Measurements from ENCODE around the gene MYO1D. TPM values are rescaled to one million over a fixed set of nuclear protein-coding genes. Genes with fewer than 3 reads are reported as not detected.
"Not testable (repeated sequence)": the region's sequence is repeated elsewhere in the genome, so short reads cannot be mapped to it uniquely, and the experiment has no call there.

MYO1D gene
- total RNA-seq, 1 experiment from 2014 or later, result 0.10 TPM

DNA sequence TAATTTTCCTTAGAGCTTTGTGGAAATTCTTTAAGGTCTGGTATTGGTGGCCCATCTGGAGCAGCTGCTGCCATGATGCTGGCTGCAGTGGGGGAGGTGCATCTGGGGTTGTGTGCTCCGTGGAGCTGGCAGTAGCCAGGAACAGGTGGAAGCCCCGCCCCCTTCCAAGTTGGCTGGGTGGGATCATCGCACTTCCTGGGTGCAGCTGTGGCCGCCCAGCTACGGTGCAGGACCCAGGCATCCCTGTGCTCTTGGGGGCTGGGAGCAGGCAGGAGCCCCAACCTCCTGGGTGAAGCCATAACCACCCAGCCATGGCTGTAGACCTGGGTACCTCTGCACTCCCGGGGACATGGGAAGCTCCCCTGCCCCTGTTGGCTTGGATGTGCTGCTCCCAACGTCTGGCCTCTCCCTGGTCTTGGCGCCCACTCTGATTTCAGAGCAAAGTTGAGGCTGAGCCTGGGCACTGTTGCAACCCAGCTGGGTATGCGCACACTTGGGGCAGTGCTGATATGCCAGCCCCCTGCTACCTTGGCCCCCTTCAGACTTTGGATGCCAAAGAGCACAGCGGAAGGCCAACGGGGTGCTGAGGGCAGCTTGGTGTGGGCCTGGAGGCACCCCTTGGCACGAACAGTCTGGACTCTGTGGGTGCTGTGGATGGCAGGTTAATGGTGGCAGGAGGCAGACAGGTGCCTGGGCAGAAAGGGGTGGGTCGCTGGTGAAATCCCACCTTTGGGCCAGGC is 145.2 kb downstream of the MYO1D start:
- no peak for DNase-seq (ENCODE audit: low spot score)

- DNase-seq (ENCODE audit: low spot score), result no peak
These were observed 149.2 kb downstream of the MYO1D start for GRCh38 chr17:32727681-32728080.

DNA sequence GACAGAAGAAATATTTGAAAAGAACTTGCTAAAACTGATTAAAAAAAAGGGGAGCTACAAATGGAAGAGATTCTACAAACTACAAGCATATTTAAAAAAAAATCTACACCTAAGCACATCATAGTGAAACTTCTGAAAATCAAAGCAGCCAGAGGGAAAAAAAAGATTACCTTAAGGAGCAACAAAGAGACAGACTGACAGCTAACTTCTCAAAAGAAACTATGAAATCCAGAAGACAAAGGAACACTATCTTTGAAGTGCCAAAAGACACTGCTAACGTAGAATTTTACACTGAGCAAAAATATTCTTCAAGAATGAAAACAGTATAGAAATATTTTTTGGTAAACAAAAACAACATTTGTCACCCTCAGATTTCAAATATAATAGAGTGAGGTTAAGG is 151.2 kb downstream of the MYO1D start:
- DNase-seq (ENCODE audit: low spot score), result no peak

DNA sequence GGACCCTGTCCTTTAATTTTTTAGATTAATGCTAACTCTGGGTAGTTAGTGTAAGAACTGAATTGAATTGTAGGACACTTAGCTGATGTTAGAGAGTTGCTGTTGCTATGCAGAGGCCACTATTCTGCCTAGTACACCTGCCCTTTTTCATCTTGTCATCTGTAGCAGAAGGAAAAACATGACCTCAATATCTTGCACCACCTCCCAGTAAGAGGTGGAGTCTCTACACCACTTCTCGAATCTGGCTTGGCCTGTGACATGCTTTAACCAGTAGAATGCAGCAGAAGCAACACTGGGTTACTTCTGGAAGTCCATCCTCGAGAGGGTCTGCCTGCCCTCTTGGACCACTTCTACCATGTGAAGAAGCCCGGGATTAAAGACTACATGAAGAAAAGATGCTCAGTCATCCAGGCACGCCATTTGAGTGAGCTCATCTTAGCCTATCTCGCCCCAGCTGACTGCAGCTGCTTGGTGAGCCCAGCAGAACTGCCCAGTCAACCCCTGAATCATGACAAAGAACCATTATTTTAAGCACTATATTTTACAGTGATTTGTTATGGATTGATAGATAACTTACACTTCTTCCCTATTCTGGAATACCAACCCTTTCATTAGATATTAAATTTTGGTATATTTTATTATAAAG is 153.5 kb downstream of the MYO1D start:
- no peak for DNase-seq (ENCODE audit: low spot score)

DNA sequence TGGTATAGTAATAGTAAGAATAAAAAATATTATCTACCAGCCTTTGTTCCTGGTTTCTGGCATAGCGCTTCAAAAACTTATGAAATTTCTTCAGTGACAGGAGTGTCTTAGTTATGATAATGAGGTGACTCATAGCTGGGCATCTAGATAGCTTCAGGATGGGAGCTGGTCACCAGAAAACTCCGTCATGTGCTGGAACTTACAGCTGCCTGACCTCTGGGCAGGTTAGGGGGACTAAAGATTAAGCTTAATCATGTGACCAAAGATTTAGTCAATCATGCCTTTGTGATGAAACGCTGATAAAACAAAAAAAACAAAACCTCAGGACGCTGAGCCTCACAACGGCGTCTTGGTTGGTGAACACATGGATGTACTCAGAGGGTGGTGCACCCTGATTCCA is 154.2 kb downstream of the MYO1D start:
- no peak for DNase-seq (ENCODE audit: low spot score)

DNA sequence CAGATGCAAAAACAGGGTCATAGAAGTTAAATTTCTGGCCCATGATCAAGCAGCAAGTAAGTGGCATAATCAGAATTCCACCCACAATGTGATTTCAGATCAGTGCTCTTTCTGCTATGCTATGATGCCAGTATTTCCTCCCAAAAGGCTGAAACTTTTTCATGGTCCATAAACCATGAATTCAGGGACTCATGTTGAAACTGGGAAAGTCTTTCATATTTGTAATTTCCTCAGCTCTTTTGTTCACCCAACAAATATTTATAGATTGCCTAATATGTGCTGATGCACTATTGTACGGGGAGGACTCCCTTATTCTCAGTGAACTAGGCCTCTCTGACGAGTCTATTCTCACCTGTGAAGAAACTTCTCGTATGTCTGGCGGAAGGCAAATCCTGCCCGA is 156.3 kb downstream of the MYO1D start:
- no peak for DNase-seq (ENCODE audit: low spot score)

DNA sequence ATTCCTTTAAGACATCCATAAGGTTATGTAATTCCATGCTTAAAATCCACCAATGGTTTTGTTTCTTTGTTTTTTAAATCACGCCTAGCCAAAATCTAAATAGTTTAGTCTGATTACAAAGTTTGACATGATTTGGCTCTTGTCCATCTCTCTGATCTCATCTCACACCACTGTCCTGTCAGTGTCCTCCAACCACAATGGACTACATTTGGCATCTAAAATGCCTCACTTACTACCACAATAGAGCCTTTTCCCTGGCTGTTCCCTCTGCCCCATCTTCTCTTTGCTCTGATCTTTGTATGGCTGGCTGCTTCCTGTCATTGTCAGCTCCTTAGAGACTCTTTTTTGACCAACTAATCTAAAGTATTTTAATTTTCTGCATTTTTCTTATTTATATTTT is 157.2 kb downstream of the MYO1D start:
- no peak for DNase-seq (ENCODE audit: low spot score)

DNA sequence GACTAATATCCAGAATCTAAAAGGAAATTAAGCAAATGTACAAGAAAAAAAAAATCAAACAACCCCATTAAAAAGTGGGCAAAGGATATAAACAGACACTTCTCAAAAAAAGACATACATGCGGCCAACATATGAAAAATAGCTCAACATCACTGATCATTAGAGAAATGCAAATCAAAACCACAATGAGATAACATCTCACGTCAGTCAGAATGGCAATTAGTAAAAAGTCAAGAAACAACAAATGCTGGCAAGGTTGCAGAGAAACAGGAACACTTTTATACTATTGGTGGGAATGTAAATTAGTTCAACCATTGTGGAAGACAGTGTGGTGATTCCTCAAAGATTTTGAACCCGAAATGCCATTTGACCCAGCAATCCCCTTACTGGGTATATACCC is 162.0 kb downstream of the MYO1D start:
- not testable (repeated sequence) for DNase-seq (ENCODE audit: low spot score)

DNA sequence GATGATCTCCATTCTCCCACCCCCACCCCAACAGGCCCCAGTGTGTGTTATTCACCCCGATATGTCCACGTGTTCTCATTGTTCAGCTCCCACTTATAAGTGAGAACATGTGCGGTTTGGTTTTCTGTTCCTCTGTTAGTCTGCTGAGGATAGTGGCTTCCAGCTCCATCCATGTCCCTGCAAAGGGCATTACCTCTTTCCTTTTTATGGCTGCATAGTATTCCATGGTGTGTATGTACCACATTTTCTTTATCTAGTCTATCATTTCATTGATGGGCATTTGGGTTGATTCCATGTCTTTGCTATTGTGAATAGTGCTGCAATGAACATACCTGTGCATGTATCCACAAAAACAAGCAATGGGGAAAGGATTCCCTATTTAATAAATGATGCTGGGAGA is 162.7 kb downstream of the MYO1D start:
- not testable (repeated sequence) for DNase-seq (ENCODE audit: low spot score)

- no peak for DNase-seq (ENCODE audit: low spot score)
These were observed 163.8 kb downstream of the MYO1D start for GRCh38 chr17:32713081-32713480.

DNA sequence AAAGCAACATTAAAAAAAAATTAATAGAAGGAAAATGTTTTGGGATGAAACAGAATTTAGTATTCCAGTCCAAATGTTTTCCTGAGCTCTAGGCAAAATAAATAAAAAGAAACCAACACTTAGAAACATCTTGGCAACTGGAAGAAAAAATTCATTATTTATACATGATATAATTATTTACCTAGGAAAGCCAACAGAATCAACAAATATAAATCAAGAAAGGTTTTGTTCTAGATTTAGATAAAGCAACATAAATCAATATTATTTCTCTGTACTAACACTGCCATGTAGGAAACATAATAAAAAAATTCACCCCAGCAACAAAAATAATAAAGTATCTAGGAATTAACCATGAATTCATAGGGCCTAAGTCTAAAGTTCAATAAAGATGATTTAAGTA is 167.4 kb downstream of the MYO1D start:
- DNase-seq (ENCODE audit: low spot score), result no peak

- DNase-seq (ENCODE audit: low spot score), result no peak
These were observed 175.1 kb downstream of the MYO1D start for GRCh38 chr17:32701871-32702270.

DNA sequence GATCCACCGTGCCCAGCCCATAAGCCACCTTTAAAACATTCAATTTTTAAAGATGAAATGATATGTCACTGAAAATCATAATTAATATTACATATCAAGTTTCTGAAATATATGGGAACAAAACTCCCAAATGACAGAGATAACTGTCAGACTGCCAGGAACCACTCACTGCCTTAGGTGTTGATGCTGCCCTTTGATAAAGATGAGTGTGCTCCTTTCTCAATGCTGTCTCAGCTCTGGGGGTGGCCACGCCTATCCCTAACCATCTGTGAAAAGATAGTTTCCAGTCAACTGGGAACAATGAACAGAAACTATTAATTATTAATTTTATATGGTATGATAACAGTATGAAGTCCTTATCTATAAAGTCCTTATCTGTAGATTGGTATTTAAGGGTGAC is 177.7 kb downstream of the MYO1D start:
- DNase-seq (ENCODE audit: low spot score), result no peak

DNA sequence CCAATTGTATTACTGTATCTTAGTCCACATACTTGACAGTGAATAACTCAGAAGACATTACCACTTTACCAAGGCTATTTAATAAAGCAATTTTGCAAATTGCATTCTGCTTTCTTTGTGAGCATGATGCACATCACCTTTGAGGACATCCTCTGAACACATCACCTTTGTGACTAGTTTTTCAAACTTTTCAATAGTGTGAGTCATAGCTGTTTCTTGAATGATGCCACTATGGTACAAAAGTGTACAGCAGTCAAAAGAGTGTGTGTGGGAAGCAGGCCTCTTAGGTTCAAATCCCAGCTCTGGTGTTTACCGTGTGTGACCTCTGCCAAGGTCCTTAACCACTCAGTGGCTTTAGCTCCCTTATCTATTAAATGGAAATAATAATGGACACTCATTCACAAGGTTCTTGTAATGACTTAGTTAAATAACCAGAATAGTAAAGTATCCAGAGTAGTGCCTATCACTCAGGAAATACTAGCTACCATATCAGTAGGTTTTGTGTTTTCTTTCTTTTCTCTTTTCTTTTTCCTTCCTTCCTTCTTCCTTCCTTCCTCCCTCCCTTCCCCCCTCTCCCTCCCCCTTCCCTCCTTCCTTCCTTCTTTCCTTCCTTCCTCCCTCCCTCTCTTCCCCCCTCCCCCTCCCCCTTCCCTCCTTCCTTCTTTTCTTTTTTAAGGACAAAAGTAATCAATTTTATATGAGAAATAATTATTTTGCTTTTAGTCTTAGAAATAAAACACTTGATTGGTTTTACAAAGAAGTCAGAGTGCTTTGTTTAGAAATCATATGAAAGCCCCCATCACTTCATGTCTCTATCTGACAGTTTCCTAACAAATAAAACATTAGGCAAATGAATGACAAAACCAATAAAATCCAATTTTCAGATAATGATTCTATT is 178.9 kb downstream of the MYO1D start:
- DNase-seq (ENCODE audit: low spot score), result no peak

DNA sequence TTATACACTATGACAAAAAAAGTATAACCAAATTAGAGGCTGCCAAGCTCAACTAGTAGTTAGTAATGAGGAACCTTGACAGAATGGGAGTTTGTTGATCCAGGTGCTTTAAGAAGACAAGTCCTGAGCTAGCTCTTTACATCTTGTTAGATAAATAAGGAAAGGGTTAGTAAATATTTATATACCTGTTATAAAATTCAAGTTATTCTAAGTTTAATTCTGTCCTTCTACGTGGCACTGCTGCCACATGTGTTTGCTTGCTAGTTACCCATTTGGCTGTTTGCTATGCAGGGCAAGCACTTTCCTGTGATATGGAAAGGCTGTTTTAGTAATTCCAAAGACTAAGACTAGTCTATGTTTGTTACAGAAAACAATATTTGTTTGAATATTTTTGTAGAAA is 180.5 kb downstream of the MYO1D start:
- DNase-seq (ENCODE audit: low spot score), result no peak

DNA sequence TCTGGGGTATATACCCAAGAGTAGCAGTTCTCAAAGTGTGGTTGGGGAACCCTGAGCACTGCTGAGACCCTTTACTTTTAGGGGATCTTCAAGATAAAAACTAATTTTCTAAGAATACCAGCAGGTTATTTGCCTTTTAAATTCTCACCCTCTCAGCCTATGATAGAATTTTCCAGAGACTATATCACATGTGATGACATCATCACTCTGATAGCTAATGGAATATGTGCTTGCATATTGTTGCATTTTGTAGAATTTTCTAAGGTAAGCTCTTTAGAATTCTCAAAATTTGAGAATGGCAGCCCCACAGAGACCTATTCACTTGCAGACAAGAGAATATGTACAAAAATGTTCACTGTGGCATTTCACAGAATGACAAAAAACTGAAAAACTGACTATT is 181.1 kb downstream of the MYO1D start:
- no peak for DNase-seq (ENCODE audit: low spot score)

DNA sequence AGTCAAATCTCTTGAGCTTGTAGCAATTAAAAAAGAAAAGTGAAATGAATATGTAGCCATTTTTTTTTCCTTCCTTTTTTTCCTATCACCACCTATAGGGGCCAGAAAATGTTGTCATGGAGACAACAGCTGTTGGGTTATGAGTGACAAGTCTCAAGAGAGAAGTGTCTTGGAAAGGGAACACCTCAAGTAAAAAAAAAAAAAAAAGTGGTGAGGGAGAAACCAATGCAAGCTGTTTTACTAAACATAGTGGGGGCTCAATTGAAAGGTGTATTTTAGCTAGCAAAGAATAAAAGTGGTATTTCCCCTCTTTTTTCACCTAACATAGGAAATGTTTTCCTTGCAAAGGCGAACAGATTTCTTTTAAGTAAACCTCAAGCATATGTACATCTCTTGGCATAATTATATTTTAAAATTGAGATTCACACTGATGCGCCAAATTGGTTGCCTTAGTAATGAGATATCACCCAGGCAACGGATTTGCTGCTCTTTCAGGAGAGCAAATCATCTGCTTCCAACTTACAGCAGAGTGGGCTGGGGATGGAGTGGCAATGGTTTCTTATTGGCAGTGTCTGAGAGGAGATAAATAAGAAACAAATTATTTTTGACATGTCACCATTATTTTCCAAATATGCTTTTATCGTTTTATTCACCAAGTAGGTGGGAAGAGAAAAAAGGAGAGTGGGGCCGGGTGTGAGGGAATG is 183.6 kb downstream of the MYO1D start:
- DNase-seq (ENCODE audit: low spot score), result no peak

- DNase-seq (ENCODE audit: low spot score), result no peak
These were observed 184.7 kb downstream of the MYO1D start for GRCh38 chr17:32692179-32692578.

DNA sequence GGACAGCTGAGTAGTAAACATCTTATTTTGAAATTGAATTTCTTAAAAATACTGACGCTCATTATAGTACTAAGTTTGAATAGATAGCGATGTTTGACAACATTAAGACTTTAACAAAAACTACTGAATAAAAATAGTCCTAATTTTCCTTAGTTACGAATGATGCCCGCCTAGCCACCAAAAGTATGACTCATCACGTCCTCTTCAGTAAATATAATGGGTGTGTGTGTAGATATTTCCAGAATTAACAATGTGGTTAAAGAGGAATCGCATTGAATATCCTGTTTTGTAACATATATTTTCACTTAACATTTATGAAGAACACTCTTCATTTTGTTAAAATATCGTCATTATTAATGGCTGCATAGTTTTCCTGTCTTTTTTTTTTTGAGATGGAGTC is 187.6 kb downstream of the MYO1D start:
- DNase-seq (ENCODE audit: low spot score), result no peak

DNA sequence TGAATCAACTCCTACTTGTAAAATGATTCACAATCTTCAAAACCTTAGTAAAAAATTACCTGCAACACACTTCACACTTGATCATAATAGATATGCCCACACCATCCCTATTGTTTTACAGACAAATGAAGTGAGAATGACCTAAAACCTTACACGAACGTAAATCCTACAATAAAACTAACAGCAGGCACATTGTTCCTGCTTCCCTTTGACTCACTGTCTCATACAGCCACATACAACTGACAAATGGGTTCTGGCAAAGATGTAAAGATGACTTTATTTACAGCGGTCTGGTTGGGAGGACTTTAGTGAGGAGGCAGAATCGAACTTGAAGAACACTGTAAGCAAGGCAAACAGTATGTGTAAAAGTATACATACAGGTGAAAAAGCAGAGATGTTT is 188.7 kb downstream of the MYO1D start:
- DNase-seq (ENCODE audit: low spot score), result no peak

GRCh38 chr17:32684087-32684958 is 192.6 kb downstream of the MYO1D start:
- DNase-seq (ENCODE audit: low spot score), result no peak
